ENCODE results near the gene ADORA2A.

Gene ADORA2A

DNA sequence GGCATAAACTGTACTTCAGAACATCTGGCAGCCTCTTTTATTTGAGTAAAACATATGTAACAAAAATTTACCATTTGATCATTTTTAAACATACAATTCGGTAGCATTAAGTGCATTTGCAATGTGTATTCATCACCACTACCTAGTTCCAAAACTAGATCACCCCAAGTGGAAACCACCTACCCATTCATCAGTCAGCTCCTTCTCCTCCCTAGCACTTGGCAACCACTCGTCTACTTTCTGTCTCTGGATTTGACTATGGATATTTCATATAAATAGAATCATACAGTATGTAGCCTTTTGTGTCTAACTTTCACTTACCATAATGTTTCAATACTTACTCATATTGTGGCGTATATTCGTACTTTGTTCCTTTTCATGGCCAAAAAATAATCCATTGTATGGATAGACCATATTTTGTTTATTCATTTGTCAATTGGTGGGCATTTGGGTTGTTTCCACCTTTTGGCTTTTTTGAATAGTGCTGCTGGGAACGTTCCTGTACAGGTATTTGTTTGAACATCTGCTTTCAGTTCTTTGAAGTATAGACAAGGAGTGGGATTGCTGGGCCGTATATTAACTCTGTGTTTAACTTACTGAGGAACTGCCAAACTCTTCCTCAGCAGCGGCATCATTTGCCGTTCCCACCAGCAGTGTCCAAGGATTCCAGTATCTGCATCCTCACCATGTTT, 27.2 kb upstream of the ADORA2A start:
- H3K4me1 ChIP-seq, result peaks cover 0 to 49% (median 39%) of the 10 kb centered on the region in 4 donors
- intact Hi-C loops (cut with DNase I; ENCODE audit: low total_unique reads), result no loop called here
- no peaks in the 10 kb centered on the region for H3K27me3 ChIP-seq
- H3K9me3 ChIP-seq, result no peaks in the 10 kb centered on the region
- no peak overlapping the region for H3K4me3 ChIP-seq
- H3K27ac ChIP-seq, result peak overlapping the region in 1 of 2 donors; percentile 75
- H3K36me3 ChIP-seq, result peaks cover 11 to 44% (median 25%) of the 10 kb centered on the region in 3 donors
- no peak for DNase-seq
- no peak for TF ChIP-seq CTCF (IDR thresholded peaks at IDR 0.05)

DNA sequence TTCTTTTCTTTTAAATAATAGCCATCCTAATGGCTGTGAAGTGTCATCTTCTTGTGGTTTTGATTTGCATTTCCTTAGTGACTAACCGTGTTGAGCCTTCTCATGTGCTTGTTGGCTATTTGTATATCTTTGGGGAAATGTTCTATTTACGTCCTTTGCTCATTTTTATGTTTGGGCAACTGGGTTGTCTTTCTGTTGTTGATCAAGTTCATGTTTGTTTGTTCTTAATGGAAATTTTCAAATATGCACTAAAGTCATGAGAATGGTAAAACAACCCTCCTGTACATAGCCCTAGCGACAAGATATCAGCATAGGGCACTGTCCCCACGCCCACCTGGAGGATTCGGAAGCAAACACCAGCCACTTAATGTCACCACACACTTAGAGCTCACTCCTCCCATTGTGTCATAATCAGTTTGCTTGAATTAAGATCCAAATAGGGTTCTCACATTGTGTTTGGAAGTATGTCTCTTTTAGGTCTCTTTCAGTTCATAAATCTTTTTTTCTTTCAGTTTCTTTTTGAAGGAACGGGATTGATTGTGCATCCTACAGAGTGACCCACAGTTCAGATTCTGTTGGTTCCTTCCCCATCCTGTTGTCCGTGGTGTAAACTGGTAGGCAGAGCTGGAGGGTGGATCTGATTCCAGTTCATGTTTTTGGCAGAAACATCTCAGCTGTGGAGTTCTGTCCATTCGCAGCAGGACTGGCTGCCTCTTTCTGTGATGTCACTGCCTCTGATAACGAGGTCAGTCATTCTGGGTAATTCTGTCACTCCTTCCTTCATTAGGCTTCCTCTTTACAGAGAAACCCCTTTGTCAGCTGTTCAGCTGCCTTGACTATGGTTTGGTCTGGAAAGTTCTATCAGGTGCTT, 26.4 kb upstream of the ADORA2A start:
- Histone ChIP-seq H3K36me3 (peaks cover 11 to 38% (median 19%) of the 10 kb centered on the region in 3 donors), H3K27ac (peak overlapping the region; percentile 75), H3K4me1 (peaks cover 0 to 52% (median 40%) of the 10 kb centered on the region in 4 donors), H3K4me3 (peak overlapping the region in 1 of 2 donors; percentile 5), H3K9me3 (no peaks in the 10 kb centered on the region), H3K27me3 (no peaks in the 10 kb centered on the region)
- intact Hi-C loops (cut with DNase I; ENCODE audit: low total_unique reads), result no loop called here
- TF ChIP-seq CTCF (IDR thresholded peaks at IDR 0.05), result no peak
- no peak for DNase-seq

- no peak for TF ChIP-seq CTCF (IDR thresholded peaks at IDR 0.05)
- peaks cover 6 to 28% (median 11%) of the 10 kb centered on the region in 3 donors for H3K36me3 ChIP-seq
- no peak overlapping the region for H3K4me3 ChIP-seq
- intact Hi-C loops (cut with DNase I; ENCODE audit: low total_unique reads), result no loop called here
- H3K9me3 ChIP-seq, result no peaks in the 10 kb centered on the region
- peak overlapping the region; percentile 75 for H3K27ac ChIP-seq
- no peaks in the 10 kb centered on the region for H3K27me3 ChIP-seq
- H3K4me1 ChIP-seq, result peaks cover 0 to 61% (median 44%) of the 10 kb centered on the region in 4 donors
- peak in 1 of 2 donors; percentile 60 for DNase-seq
Observed at GRCh38 chr22:24401931-24402367, 25.4 kb upstream of the ADORA2A start.

DNA sequence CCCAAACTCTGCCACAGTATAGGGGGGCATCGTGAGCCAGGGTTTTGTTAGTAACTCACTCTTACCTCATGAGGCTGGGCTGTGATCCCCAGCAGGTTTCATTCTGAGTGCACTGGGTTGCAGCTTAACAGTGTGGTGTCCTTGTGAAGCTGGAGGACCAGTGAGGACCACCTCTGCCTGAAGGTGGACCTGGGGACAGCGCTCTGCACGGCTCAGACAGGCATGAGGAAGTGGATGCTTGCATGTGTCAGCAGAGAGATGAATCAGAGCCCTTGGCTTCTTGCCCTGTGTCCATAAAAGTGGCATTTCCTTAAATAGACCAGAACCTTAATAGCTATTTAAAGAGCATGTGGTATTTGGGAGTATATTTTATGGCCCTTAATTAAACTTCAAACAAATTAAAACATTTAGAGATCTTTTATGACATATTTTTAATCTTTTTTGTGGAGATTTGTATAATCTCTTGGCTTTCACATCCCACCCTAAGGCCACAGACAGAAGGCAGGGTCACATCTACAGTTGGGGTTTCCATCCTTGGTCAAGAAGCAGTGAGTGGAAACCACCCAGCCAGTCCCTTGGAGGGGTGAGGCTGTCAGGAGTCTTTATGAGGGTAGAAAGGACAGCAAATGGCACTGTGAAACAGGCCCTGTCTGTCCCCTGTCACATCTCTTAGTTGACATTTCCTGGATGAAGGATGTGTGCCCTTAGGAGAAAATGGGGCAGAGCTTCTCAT, 24.8 kb upstream of the ADORA2A start:
- H3K4me1 ChIP-seq, result peaks cover 0 to 68% (median 47%) of the 10 kb centered on the region in 4 donors
- intact Hi-C loops (cut with DNase I; ENCODE audit: low total_unique reads), result no loop called here
- TF ChIP-seq CTCF (IDR thresholded peaks at IDR 0.05), result no peak
- H3K9me3 ChIP-seq, result no peaks in the 10 kb centered on the region
- no peak overlapping the region for H3K4me3 ChIP-seq
- peak overlapping the region; percentile 75 for H3K27ac ChIP-seq
- DNase-seq, result peak; percentile 88 to 90
- peaks cover 6 to 28% (median 7%) of the 10 kb centered on the region in 3 donors for H3K36me3 ChIP-seq
- H3K27me3 ChIP-seq, result no peaks in the 10 kb centered on the region

- intact Hi-C loops (cut with DNase I; ENCODE audit: low total_unique reads), result no loop called here
- no peak for DNase-seq
- H3K4me3 ChIP-seq, result no peak overlapping the region
- H3K4me1 ChIP-seq, result peaks cover 0 to 72% (median 51%) of the 10 kb centered on the region in 4 donors
- no peak for TF ChIP-seq CTCF (IDR thresholded peaks at IDR 0.05)
- no peaks in the 10 kb centered on the region for H3K9me3 ChIP-seq
- peak overlapping the region; percentile 75 for H3K27ac ChIP-seq
- H3K36me3 ChIP-seq, result peaks cover 6 to 29% (median 6%) of the 10 kb centered on the region in 3 donors
- no peaks in the 10 kb centered on the region for H3K27me3 ChIP-seq
Observed at GRCh38 chr22:24403346-24403745, 24.1 kb upstream of the ADORA2A start.

Data from tibial artery (tissue), 4 donors.